Heart left ventricle (tissue), 13 donors: ENCODE results near the gene GABBR2.

Source experiments
- CTCF ChIP-seq, 12 donors: fragments of 200-600 bp; sonication (generic) in 4 of 12; IDR thresholded peaks; one replicate each; pipeline versions ENCODE4 v1.5.0 to v1.8.0; 2018 to 2022; ENCODE audit warnings: antibody characterized with exemption in 12 of 12, mild to moderate bottlenecking in 5 of 12
- POLR2A ChIP-seq, 2 donors: fragments of 450-650 bp; IDR thresholded peaks; one replicate each; pipeline ENCODE4 v1.6.1; 2017; ENCODE audit warnings: antibody characterized with exemption in 2 of 2, mild to moderate bottlenecking in 2 of 2, moderate library complexity in 2 of 2
- donor health status: ischemic (EF 13 %, LVEDD 7.1; RV severe dilation, severe dysfunction).
- donor health status: DM: no; HTN: yes; CAD: no.
- donor health status: DM: no; HTN: no; CAD: no.
- donor health status: ischemic (EF 25% LVEDD 6.9; RV normal size, moderate dysfunction).
- donor health status: ischemic (EF 25% LVEDD 5.7; RV mildly dilated, moderate dysfunction).
- donor health status: ischemic (EF 35%, LVEDD 5.7; RV mildly dilated, moderate dysfunction).
- donor health status: nonischemic (EF 11% LVEDD 7.7; RV severe dilation, severe dysfunction).
- donor health status: DM: yes; HTN: yes; CAD: no.
- donor health status: PGD.
- donor health status: ischemic (EF 29% LVEDD 5.4; RV normal size, mild dysfunction).
- donor health status: nonischemic (EF 23%, LVEDD 6.1; RV moderate dilation, normal function).

GRCh38 chr9:98530275-98530674, 178.5 kb downstream of the GABBR2 start:
- TF ChIP-seq CTCF (IDR thresholded peaks at IDR 0.05) (no peak), POLR2A (IDR thresholded peaks at IDR 0.05) (no peak)
